ENCODE measurements around the gene RWDD3.

The RWDD3 gene

DNA sequence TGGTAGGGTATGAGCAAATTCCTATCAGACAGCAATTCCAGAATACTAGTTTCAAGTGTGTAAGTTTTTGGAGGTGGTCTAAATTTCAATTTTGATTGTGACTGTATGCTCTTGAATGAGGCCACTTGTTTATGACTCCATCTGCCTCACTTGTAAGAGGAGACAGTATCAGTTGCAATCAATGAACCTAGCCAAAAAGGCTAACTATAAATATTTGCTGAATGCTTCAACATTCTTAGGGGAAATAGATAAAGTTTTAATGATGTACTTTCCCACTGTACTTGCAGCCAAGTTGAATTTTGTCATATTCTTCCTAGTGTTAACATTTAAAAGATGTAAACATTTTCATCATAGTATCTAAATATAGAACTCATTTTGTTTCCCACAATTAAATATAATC, 32.1 kb upstream of the RWDD3 start:
- TF ChIP-seq CTCF (IDR thresholded peaks at IDR 0.05; ENCODE audit: insufficient read depth, low read depth, low read length, missing control alignments), result no peak
- H3K4me3 ChIP-seq (ENCODE audit: low read length), result no peak overlapping the region
- DNase-seq (ENCODE audit: low read depth), result no peak

GRCh38 chr1:95203908-95204437, 30.0 kb upstream of the RWDD3 start:
- DNase-seq (ENCODE audit: low read depth), result no peak
- H3K4me3 ChIP-seq (ENCODE audit: low read length), result no peak overlapping the region
- no peak for TF ChIP-seq CTCF (IDR thresholded peaks at IDR 0.05; ENCODE audit: insufficient read depth, low read depth, low read length, missing control alignments)

- H3K4me3 ChIP-seq (ENCODE audit: low read length), result no peak overlapping the region
- no peak for DNase-seq (ENCODE audit: low read depth)
- TF ChIP-seq CTCF (IDR thresholded peaks at IDR 0.05; ENCODE audit: insufficient read depth, low read depth, low read length, missing control alignments), result no peak
Observed at GRCh38 chr1:95206514-95206913, 27.5 kb upstream of the RWDD3 start.

- DNase-seq (ENCODE audit: low read depth), result no peak
- TF ChIP-seq CTCF (IDR thresholded peaks at IDR 0.05; ENCODE audit: insufficient read depth, low read depth, low read length, missing control alignments), result no peak
- H3K4me3 ChIP-seq (ENCODE audit: low read length), result no peak overlapping the region
Observed at GRCh38 chr1:95207223-95207935, 26.6 kb upstream of the RWDD3 start.

DNA sequence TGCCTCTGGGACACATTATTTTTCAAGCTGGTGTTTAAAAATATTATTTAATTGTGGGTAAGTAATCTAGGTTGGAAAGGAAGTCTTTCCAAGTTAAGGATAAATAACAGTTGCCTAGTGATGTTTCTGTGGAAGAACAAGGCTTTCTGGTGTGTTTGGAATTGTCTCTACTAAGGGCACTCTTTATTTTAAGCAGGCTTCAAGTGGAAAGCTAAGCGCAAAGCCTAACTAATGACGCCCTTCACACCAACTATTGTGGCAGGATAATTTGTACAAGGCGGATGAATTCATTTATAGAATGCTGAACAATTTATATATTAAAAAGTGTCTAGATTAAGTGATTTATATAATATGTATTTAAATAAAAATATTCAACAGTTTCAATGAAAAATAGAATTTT, 25.1 kb upstream of the RWDD3 start:
- TF ChIP-seq CTCF (IDR thresholded peaks at IDR 0.05; ENCODE audit: insufficient read depth, low read depth, low read length, missing control alignments), result no peak
- H3K4me3 ChIP-seq (ENCODE audit: low read length), result no peak overlapping the region
- DNase-seq (ENCODE audit: low read depth), result no peak

DNA sequence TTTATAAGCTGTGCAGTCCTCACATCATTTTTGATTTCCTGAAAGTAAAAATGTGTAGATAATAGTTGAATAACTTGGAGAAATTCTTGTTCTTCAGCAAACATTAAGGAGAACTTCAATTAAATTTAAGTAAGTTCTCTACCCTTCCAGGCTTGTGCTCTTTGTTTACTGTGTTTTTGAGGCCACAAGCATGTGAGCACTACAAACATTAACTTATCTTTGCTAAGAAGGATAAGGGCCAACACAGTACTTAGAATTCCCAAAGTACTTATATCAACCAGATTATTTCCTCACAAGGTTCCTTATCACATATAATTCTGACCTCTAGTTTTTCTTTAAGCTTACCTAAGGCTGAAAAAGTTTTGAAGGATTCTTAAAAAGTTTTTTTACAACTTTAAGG, 24.7 kb upstream of the RWDD3 start:
- no peak for TF ChIP-seq CTCF (IDR thresholded peaks at IDR 0.05; ENCODE audit: insufficient read depth, low read depth, low read length, missing control alignments)
- DNase-seq (ENCODE audit: low read depth), result no peak
- no peak overlapping the region for H3K4me3 ChIP-seq (ENCODE audit: low read length)
